ENCODE data around the gene GPC5. TPM values are rescaled to one million over a fixed set of nuclear protein-coding genes. Genes with fewer than 3 reads are reported as not detected.

The GPC5 gene
- total RNA-seq, 1 donor from 2014 or later, result 0.24 TPM

DNA sequence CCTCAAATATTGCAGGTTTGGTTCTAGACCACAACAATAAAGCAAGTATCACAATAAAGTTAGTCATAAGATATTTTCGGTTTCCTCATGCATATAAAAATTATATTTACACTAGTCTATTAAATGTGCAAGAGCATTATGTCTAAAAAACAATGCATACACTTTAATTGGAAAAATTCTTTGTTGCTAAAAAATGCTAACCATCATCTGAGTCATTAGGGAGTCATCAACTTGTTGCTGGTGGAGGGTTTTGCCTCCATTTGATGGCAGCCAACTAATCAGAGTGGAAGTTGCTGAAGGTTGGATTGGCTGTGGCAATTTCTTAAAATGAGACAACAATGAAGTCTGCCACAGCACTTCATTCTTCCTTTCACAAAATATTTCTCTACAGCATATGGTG is 1405.9 kb downstream of the GPC5 start:
- intact Hi-C loops (cut with micrococcal nuclease), result no loop called here
- CTCF ChIA-PET, result no interaction called here
- TF ChIP-seq CTCF (IDR thresholded peaks at IDR 0.05), result no peak
- Mint-ChIP-seq H3K27me3 (no peaks in the 10 kb centered on the region), H3K36me3 (ENCODE audit: low read depth) (no peaks in the 10 kb centered on the region), H3K9me3 (peaks cover 11% of the 10 kb centered on the region), H3K4me1 (no peaks in the 10 kb centered on the region), H3K27ac (no peak overlapping the region), H3K4me3 (no peak overlapping the region)
- DNase-seq (no peak), ATAC-seq (ENCODE audit: low read depth) (no peak)
- POLR2A ChIA-PET, result no interaction called here

DNA sequence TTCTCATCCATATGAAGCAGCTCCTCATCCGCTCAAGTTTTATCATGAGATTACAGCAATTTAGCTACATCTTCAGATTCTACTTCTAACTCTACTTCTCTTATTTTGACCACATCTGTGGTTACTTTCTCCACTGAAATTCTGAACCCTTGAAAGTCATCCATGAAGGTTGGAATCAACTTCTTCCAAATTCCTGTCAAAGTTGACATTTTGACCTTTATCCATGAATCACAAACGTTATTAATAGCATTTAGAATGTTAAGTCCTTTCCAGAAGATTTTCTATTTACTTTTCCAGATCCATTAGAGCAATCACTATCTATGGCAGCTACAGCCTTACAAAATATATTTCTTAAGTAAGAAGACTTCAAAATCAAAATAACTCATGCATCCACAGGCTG is 1406.5 kb downstream of the GPC5 start:
- DNase-seq (no peak), ATAC-seq (ENCODE audit: low read depth) (no peak)
- H3K36me3 Mint-ChIP-seq (ENCODE audit: low read depth), result no peaks in the 10 kb centered on the region
- POLR2A ChIA-PET, result no interaction called here
- no peak for TF ChIP-seq CTCF (IDR thresholded peaks at IDR 0.05)
- H3K27ac Mint-ChIP-seq, result no peak overlapping the region
- peaks cover 11% of the 10 kb centered on the region for H3K9me3 Mint-ChIP-seq
- intact Hi-C loops (cut with micrococcal nuclease), result no loop called here
- H3K4me1 Mint-ChIP-seq, result no peaks in the 10 kb centered on the region
- no peaks in the 10 kb centered on the region for H3K27me3 Mint-ChIP-seq
- CTCF ChIA-PET, result no interaction called here
- H3K4me3 Mint-ChIP-seq, result no peak overlapping the region

DNA sequence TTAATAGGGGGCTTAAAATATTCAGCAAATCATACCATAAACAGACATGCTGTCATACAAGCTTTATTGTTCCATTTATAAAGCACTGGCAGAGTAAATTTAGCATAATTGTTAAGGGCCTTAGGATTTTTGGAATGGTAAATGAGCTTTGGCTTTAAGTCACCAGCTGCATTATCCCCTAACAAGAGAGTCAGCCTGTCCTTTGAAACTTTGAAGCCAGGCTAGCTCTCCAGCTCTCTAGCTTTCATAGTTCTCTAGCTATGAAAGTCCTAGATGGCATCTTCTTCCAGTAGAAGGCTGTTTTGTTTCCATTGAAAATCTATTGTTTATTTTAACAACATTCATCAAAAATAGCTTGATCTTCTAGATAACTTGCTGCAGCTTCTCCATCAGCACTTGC is 1407.3 kb downstream of the GPC5 start:
- H3K36me3 Mint-ChIP-seq (ENCODE audit: low read depth), result no peaks in the 10 kb centered on the region
- H3K4me1 Mint-ChIP-seq, result no peaks in the 10 kb centered on the region
- H3K9me3 Mint-ChIP-seq, result peaks cover 11% of the 10 kb centered on the region
- intact Hi-C loops (cut with micrococcal nuclease), result no loop called here
- no peak overlapping the region for H3K27ac Mint-ChIP-seq
- H3K4me3 Mint-ChIP-seq, result no peak overlapping the region
- TF ChIP-seq CTCF (IDR thresholded peaks at IDR 0.05), result no peak
- no peak for DNase-seq
- CTCF ChIA-PET, result no interaction called here
- POLR2A ChIA-PET, result no interaction called here
- no peak for ATAC-seq (ENCODE audit: low read depth)
- no peaks in the 10 kb centered on the region for H3K27me3 Mint-ChIP-seq

- no peaks in the 10 kb centered on the region for H3K36me3 Mint-ChIP-seq (ENCODE audit: low read depth)
- intact Hi-C loops (cut with micrococcal nuclease), result no loop called here
- CTCF ChIA-PET, result no interaction called here
- POLR2A ChIA-PET, result no interaction called here
- no peak for TF ChIP-seq CTCF (IDR thresholded peaks at IDR 0.05)
- no peaks in the 10 kb centered on the region for H3K27me3 Mint-ChIP-seq
- ATAC-seq (ENCODE audit: low read depth), result no peak
- H3K4me3 Mint-ChIP-seq, result no peak overlapping the region
- no peak overlapping the region for H3K27ac Mint-ChIP-seq
- no peaks in the 10 kb centered on the region for H3K4me1 Mint-ChIP-seq
- peaks cover 11% of the 10 kb centered on the region for H3K9me3 Mint-ChIP-seq
- no peak for DNase-seq
These were observed 1407.8 kb downstream of the GPC5 start for GRCh38 chr13:92806215-92806614.

DNA sequence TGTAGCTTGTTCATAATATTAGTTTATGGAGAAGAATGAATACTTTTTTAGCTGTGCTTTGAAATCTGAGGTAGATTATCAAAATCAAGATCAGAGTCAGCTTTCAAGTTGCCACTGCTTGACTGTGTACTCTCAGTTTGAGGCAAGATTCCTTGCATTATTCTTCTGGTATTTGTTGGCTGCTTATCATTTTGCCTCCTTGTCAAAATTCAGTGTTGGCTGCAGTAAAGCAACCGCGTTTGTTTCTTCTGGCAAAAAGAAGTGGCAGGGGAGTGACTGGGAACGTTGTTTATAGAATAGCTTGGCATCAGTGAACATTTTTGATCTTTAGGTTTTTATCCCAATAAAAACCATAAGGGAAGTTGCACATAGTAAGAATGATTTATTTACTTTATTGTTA is 1408.9 kb downstream of the GPC5 start:
- no peak for ATAC-seq (ENCODE audit: low read depth)
- peaks cover 11% of the 10 kb centered on the region for H3K9me3 Mint-ChIP-seq
- no peaks in the 10 kb centered on the region for H3K4me1 Mint-ChIP-seq
- no peak for TF ChIP-seq CTCF (IDR thresholded peaks at IDR 0.05)
- ChIA-PET POLR2A (no interaction called here), CTCF (no interaction called here)
- H3K27me3 Mint-ChIP-seq, result no peaks in the 10 kb centered on the region
- no peak overlapping the region for H3K27ac Mint-ChIP-seq
- no peak for DNase-seq
- intact Hi-C loops (cut with micrococcal nuclease), result no loop called here
- H3K36me3 Mint-ChIP-seq (ENCODE audit: low read depth), result no peaks in the 10 kb centered on the region
- no peak overlapping the region for H3K4me3 Mint-ChIP-seq
